Peyer's patch (tissue), 4 donors: Measurements from ENCODE around the gene GPER1. TPM values are rescaled to one million over a fixed set of nuclear protein-coding genes. Genes with fewer than 3 reads are reported as not detected.
A peak's percentile ranks its signal among the peaks of the same experiment; 100 is the strongest.

Experiments
- DNase-seq, 3 donors: peaks; one replicate each; pipeline ENCODE4 v3.0.0-alpha.2; 2017 to 2019
- H3K27ac ChIP-seq, 4 donors: fragments of 200-600 bp; sonication (generic); one replicate each; pipeline ENCODE4 v1.5.1; 2016 to 2019
- H3K27me3 ChIP-seq, 2 donors: fragments of 200-600 bp; sonication (generic); one replicate each; pipeline ENCODE4 v1.5.1; 2019
- H3K36me3 ChIP-seq, 3 donors: fragments of 200-600 bp; sonication (generic); one replicate each; pipeline ENCODE4 v1.5.1; 2016 to 2019
- H3K4me1 ChIP-seq, 4 donors: fragments of 200-600 bp; sonication (generic); one replicate each; pipeline ENCODE4 v1.5.1; 2016 to 2019
- H3K4me3 ChIP-seq, 4 donors: fragments of 200-600 bp; sonication (generic); 1 replicate in 3 of 4; 2 replicates in 1 of 4; pipeline ENCODE4 v1.5.1; 2016 to 2019; ENCODE audit warnings: mild to moderate bottlenecking in 1 of 4
- H3K9me3 ChIP-seq, 4 donors: fragments of 200-600 bp; sonication (generic); one replicate each; pipeline ENCODE4 v1.5.1; 2016 to 2019; ENCODE audit warnings: mild to moderate bottlenecking in 1 of 4
- CTCF ChIP-seq, 6 experiments: fragments of 450-650 bp in 4 of 6; fragments of 200-600 bp in 2 of 6; sonication (generic) in 1 of 6; IDR thresholded peaks; one replicate each; pipeline ENCODE4 v1.5.1; 2017 to 2019; ENCODE audit warnings: antibody characterized with exemption in 6 of 6, mild to moderate bottlenecking in 3 of 6, moderate library complexity in 1 of 6
- POLR2A ChIP-seq, 2 donors: fragments of 450-650 bp; IDR thresholded peaks; one replicate each; pipeline ENCODE4 v1.5.1; 2017; ENCODE audit warnings: antibody characterized with exemption in 2 of 2, mild to moderate bottlenecking in 2 of 2, moderate library complexity in 2 of 2
- total RNA-seq, 4 donors: library from RNA; depleted of rRNA; stranded (reverse); fragments of >200 nt; gene quantifications; one replicate each; pipeline ENCODE4 v1.1.0, GENCODE V29; 2016

The GPER1 gene
- total RNA-seq, 4 donors from 2014 or later = 0.53 to 8.3 (median 2.1) TPM

DNA sequence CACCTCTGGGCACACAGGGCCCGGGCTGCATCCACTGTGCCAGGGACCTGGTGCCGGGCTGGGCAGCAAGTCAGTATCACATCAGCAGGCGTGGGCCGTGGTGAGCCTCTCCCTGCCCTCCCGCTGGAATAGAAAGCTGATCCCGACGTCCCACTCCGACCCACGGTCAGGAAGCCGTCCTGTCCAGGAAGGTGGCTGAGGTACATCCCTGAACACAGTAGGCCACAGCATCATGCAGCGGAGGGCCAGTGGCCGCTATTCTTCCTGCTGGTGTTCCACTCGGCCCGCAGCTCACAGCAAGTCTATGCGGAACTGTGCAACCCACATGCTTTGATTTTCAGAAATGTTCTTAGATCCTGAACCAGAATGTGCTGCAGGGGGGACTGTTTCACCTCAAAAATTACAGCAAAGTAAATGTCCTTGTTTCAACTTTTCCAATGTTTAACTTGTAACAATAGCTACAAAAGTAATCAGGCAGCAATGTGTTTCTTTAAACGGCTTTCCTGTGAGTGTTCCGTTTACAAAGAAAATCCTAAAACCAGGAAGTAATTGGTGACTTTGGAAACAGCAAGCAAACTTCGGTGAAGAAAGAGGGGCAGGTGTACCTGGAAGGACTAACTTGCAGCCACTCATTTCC, 44.2 kb upstream of the GPER1 start:
- DNase-seq = no peak
- Histone ChIP-seq H3K4me1 (peaks cover 0 to 49% (median 2%) of the 10 kb centered on the region in 4 donors), H3K9me3 (no peaks in the 10 kb centered on the region), H3K36me3 (no peaks in the 10 kb centered on the region), H3K4me3 (peak overlapping the region; percentile 65 to 87 (median 82)), H3K27ac (peak overlapping the region; percentile 69 to 92 (median 84)), H3K27me3 (no peaks in the 10 kb centered on the region)
- TF ChIP-seq POLR2A (IDR thresholded peaks at IDR 0.05) (no peak), CTCF (IDR thresholded peaks at IDR 0.05) (no peak)

DNA sequence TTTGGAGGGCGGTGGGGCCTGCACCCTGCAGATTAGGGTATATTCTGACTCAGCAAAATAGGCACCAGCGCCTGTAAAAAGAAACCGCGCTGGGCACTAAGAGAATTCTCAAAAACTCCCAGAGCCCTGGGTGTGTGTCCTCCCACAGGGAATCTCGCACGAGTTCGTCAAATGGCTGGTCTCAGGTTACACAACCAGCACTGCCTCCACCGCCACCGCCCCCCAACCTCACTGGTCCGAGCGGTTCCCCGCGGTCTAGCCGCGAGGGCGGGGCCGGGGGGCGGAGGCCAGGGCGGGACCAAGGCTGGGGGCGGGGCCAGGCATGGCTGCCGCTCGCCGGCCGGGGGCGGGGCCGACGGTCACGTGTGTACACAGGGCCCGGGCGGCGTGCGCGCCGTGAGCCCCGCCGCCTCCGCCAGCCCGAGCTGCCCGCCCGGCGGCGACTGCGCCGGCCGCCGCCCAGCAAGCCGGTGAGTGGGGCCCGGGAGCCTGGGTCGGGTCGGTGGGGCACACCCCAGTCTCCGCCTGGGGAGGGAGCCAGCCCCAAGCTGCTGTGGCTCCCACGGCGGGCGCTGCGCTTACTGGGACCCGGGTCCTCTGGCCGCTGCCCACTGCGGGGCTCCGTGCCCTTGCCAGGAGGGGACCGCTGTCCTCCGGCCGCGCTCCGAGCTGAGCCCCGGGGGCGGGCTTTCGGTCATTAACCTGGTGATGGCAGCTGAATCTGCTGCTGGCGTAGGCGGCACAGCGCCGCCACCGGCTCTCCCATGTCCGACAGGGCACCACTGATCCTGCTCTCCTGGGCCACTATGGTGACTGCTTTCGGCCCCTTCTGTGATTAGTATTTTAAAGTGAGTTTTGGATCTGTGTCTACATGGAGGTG, 43.5 kb upstream of the GPER1 start, which contains the start of gene GPR146:
TSS of gene GPR146 (plus strand) at position 358 of the 880 bp plus-strand sequence. CDS start 12,970 bp downstream, outside the sequence.
- peak in 1 of 2 donors; percentile 54 for TF ChIP-seq POLR2A (IDR thresholded peaks at IDR 0.05)
- TF ChIP-seq CTCF (IDR thresholded peaks at IDR 0.05) = peak; percentile 10 to 63 (median 59)
- no peaks in the 10 kb centered on the region for H3K36me3 ChIP-seq
- H3K27ac ChIP-seq = peak within 1 kb of the TSS; percentile 76 to 92 (median 84)

DNA sequence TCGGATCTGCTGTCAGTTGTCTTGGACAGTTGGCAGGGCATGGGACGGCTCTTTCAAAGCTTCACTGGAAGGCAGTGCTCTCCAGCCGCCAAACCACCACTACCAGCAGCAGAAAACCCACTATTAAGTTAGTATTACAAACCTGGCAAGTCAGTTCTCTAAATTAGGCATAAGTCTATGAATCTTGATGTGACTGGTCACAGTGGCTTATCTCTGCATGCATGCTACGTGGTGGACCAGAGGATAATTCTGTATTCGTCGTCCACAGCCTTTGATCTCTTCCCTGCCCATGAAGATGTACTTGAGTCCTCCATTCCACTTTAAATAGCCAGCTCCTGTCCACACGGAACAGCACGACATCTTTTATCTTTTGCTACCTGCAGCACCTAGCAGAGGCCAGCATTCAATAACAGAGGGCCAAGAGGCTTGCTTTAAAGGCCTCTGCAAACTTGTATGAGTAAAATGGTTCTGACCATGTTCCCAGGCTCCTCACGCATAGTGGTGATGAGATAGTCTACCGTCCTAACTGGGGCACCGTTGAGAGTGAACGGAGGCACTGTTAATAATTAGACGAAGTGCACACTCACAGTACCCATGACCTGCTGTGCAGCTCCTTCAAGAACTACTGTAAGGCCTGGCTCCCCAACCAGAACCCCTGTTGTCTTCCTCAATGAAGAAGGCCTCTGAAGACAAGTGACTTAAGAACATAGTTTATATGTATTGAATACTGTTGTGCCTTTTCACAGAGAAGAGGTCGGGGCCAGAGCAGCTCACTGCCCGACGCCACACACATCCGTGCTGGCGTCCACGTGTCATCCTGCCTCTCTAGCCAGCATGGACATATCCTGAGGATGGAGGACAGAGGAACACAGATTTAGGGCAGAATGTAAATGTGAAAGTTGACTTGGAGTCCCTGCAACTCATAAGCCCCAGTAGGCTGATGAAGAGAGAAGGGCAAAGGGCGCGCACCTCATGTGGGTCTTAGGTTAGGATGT, 42.5 kb upstream of the GPER1 start:
- H3K9me3 ChIP-seq = no peaks in the 10 kb centered on the region
- H3K27me3 ChIP-seq = no peaks in the 10 kb centered on the region
- peak in 1 of 6 experiments; percentile 1 for TF ChIP-seq CTCF (IDR thresholded peaks at IDR 0.05)
- TF ChIP-seq POLR2A (IDR thresholded peaks at IDR 0.05) = no peak
- H3K4me3 ChIP-seq = peak overlapping the region; percentile 65 to 87 (median 82)
- peak overlapping the region; percentile 76 to 92 (median 84) for H3K27ac ChIP-seq
- peaks cover 0 to 58% (median 2%) of the 10 kb centered on the region in 4 donors for H3K4me1 ChIP-seq
- DNase-seq = no peak
- no peaks in the 10 kb centered on the region for H3K36me3 ChIP-seq

More for the DNA sequence above, 43.5 kb upstream of the GPER1 start, which contains the start of gene GPR146:
- Histone ChIP-seq H3K27me3 (no peaks in the 10 kb centered on the region), H3K4me1 (peaks cover 0 to 52% (median 2%) of the 10 kb centered on the region in 4 donors), H3K4me3 (peak within 1 kb of the TSS; percentile 65 to 87 (median 82)), H3K9me3 (no peaks in the 10 kb centered on the region)
- peak; percentile 97 to 99 (median 97) for DNase-seq

GRCh38 chr7:1046722-1047679, 40.9 kb upstream of the GPER1 start:
- peaks cover 0 to 58% (median 2%) of the 10 kb centered on the region in 4 donors for H3K4me1 ChIP-seq
- TF ChIP-seq POLR2A (IDR thresholded peaks at IDR 0.05) = no peak
- no peak for TF ChIP-seq CTCF (IDR thresholded peaks at IDR 0.05)
- H3K27ac ChIP-seq = no peak overlapping the region
- H3K36me3 ChIP-seq = no peaks in the 10 kb centered on the region
- no peak for DNase-seq
- H3K27me3 ChIP-seq = no peaks in the 10 kb centered on the region
- no peak overlapping the region for H3K4me3 ChIP-seq
- H3K9me3 ChIP-seq = no peaks in the 10 kb centered on the region
